ENCODE data around the gene ADGRL2. TPM values are rescaled to one million over a fixed set of nuclear protein-coding genes. Genes with fewer than 3 reads are reported as not detected.
A peak's percentile ranks its signal among the peaks of the same experiment; 100 is the strongest.

Gene ADGRL2
- total RNA-seq, 1 donor from 2014 or later, result 126 TPM

- peak overlapping the region; percentile 55 for H3K4me2 ChIP-seq (ENCODE audit: low read length)
- H4K20me1 ChIP-seq (ENCODE audit: insufficient read depth, low read length), result no peaks in the 10 kb centered on the region
- Mint-ChIP-seq H3K4me3 (ENCODE audit: unreplicated experiment) (no peak overlapping the region), H3K27ac (ENCODE audit: unreplicated experiment) (peak overlapping the region; percentile 81), H3K36me3 (ENCODE audit: low read depth, unreplicated experiment) (peaks cover 4% of the 10 kb centered on the region), H3K27me3 (ENCODE audit: low read depth, unreplicated experiment) (no peaks in the 10 kb centered on the region), H3K4me1 (ENCODE audit: low read depth, unreplicated experiment) (peaks cover 69% of the 10 kb centered on the region), H3K9me3 (ENCODE audit: unreplicated experiment) (no peaks in the 10 kb centered on the region)
- no peak overlapping the region for H3K4me3 ChIP-seq (ENCODE audit: insufficient read depth, low read depth, low read length)
- H3K27me3 ChIP-seq (ENCODE audit: insufficient read depth, low read length), result no peaks in the 10 kb centered on the region
- peaks cover 18% of the 10 kb centered on the region for H3K4me1 ChIP-seq (ENCODE audit: insufficient read depth, low read length)
- H3K79me2 ChIP-seq (ENCODE audit: insufficient read depth, low read length), result peaks cover 4% of the 10 kb centered on the region
- DNase-seq (ENCODE audit: low read depth), result peak; percentile 64
- no peak overlapping the region for H3K9ac ChIP-seq (ENCODE audit: low read length)
- H3K36me3 ChIP-seq (ENCODE audit: insufficient read depth, low read length), result no peaks in the 10 kb centered on the region
- no peak overlapping the region for H2AFZ ChIP-seq (ENCODE audit: low read depth, low read length)
- no peak for FAIRE-seq
- TF ChIP-seq EZH2 (IDR thresholded peaks at IDR 0.05; ENCODE audit: insufficient read depth, low read length) (no peak), CTCF (IDR thresholded peaks at IDR 0.05; ENCODE audit: insufficient read depth, low read depth, low read length) (no peak)
- H3K9me3 ChIP-seq (ENCODE audit: insufficient read depth, low read depth, low read length), result no peaks in the 10 kb centered on the region
- peak overlapping the region; percentile 7 for H3K27ac ChIP-seq (ENCODE audit: low read depth, low read length)
Observed at GRCh38 chr1:81876901-81877733, 76.4 kb downstream of the ADGRL2 start.

- peaks cover 3% of the 10 kb centered on the region for H3K36me3 Mint-ChIP-seq (ENCODE audit: low read depth, unreplicated experiment)
- Histone ChIP-seq H3K27ac (ENCODE audit: low read depth, low read length) (no peak overlapping the region), H3K4me3 (ENCODE audit: insufficient read depth, low read depth, low read length) (no peak overlapping the region), H3K4me1 (ENCODE audit: insufficient read depth, low read length) (peaks cover 18% of the 10 kb centered on the region), H4K20me1 (ENCODE audit: insufficient read depth, low read length) (no peaks in the 10 kb centered on the region), H3K4me2 (ENCODE audit: low read length) (peak overlapping the region; percentile 55), H3K27me3 (ENCODE audit: insufficient read depth, low read length) (no peaks in the 10 kb centered on the region), H3K9me3 (ENCODE audit: insufficient read depth, low read depth, low read length) (no peaks in the 10 kb centered on the region), H3K9ac (ENCODE audit: low read length) (no peak overlapping the region), H2AFZ (ENCODE audit: low read depth, low read length) (no peak overlapping the region), H3K79me2 (ENCODE audit: insufficient read depth, low read length) (peaks cover 4% of the 10 kb centered on the region), H3K36me3 (ENCODE audit: insufficient read depth, low read length) (no peaks in the 10 kb centered on the region)
- H3K4me3 Mint-ChIP-seq (ENCODE audit: unreplicated experiment), result peak overlapping the region; percentile 22
- peaks cover 71% of the 10 kb centered on the region for H3K4me1 Mint-ChIP-seq (ENCODE audit: low read depth, unreplicated experiment)
- no peak overlapping the region for H3K27ac Mint-ChIP-seq (ENCODE audit: unreplicated experiment)
- FAIRE-seq, result no peak
- no peak for DNase-seq (ENCODE audit: low read depth)
- no peak for TF ChIP-seq CTCF (IDR thresholded peaks at IDR 0.05; ENCODE audit: insufficient read depth, low read depth, low read length)
- no peak for TF ChIP-seq EZH2 (IDR thresholded peaks at IDR 0.05; ENCODE audit: insufficient read depth, low read length)
- H3K9me3 Mint-ChIP-seq (ENCODE audit: unreplicated experiment), result no peaks in the 10 kb centered on the region
- H3K27me3 Mint-ChIP-seq (ENCODE audit: low read depth, unreplicated experiment), result no peaks in the 10 kb centered on the region
Observed at GRCh38 chr1:81877940-81878339, 77.2 kb downstream of the ADGRL2 start.

DNA sequence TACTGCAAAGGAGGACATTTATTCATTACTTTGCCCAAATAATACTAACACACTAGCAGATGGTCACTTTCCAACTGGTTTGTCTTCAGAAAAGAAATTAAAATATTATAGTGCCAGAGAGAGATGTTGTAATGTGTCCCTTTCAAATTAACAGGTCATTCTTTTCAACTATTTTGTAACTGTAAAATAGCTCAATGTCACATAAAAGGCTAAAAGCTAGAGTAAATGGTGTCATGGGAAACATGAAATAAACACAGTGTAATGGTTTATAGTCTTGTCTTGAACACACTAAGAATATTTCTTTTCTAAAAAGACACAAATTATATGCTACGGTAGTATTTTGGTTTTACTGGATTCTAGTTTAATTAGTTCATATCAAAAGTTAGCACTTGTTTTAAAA is 77.8 kb downstream of the ADGRL2 start:
- Histone ChIP-seq H4K20me1 (ENCODE audit: insufficient read depth, low read length) (no peaks in the 10 kb centered on the region), H3K9me3 (ENCODE audit: insufficient read depth, low read depth, low read length) (no peaks in the 10 kb centered on the region), H3K4me3 (ENCODE audit: insufficient read depth, low read depth, low read length) (no peak overlapping the region), H3K9ac (ENCODE audit: low read length) (no peak overlapping the region), H2AFZ (ENCODE audit: low read depth, low read length) (no peak overlapping the region), H3K4me2 (ENCODE audit: low read length) (no peak overlapping the region), H3K27me3 (ENCODE audit: insufficient read depth, low read length) (no peaks in the 10 kb centered on the region), H3K79me2 (ENCODE audit: insufficient read depth, low read length) (peaks cover 4% of the 10 kb centered on the region), H3K36me3 (ENCODE audit: insufficient read depth, low read length) (no peaks in the 10 kb centered on the region), H3K4me1 (ENCODE audit: insufficient read depth, low read length) (peaks cover 18% of the 10 kb centered on the region), H3K27ac (ENCODE audit: low read depth, low read length) (no peak overlapping the region)
- Mint-ChIP-seq H3K9me3 (ENCODE audit: unreplicated experiment) (no peaks in the 10 kb centered on the region), H3K27ac (ENCODE audit: unreplicated experiment) (peak overlapping the region; percentile 56), H3K4me3 (ENCODE audit: unreplicated experiment) (no peak overlapping the region), H3K4me1 (ENCODE audit: low read depth, unreplicated experiment) (peaks cover 65% of the 10 kb centered on the region), H3K36me3 (ENCODE audit: low read depth, unreplicated experiment) (peaks cover 3% of the 10 kb centered on the region), H3K27me3 (ENCODE audit: low read depth, unreplicated experiment) (no peaks in the 10 kb centered on the region)
- no peak for FAIRE-seq
- no peak for TF ChIP-seq EZH2 (IDR thresholded peaks at IDR 0.05; ENCODE audit: insufficient read depth, low read length)
- no peak for TF ChIP-seq CTCF (IDR thresholded peaks at IDR 0.05; ENCODE audit: insufficient read depth, low read depth, low read length)
- no peak for DNase-seq (ENCODE audit: low read depth)

Data from astrocyte (in vitro differentiated cells and primary cell).